ENCODE measurements around the gene SETD6.

SETD6 gene

DNA sequence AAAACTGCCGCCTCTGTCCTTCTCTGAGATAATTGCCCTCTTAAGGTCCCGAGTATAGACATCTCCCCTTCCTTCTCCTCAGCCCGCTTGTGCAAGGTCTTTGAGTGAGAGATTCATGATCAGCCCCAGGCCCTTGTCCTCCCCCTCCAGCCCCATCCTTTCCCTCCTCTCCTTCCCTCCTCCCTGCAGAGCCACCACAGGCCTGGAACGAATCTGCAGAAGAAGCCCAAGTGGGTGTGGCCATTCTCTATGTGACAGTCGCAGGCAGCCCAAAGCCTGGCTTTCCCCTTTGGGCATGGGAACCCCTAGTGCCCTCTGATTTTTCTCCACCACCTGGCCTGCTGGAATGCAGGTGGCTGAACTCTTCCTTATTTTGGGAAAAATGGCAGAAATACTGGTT, 22.6 kb upstream of the SETD6 start:
- no peaks in the 10 kb centered on the region for H3K27me3 ChIP-seq (ENCODE audit: control insufficient read depth, insufficient read depth, low read length, poor library complexity, severe bottlenecking)
- H3K9me3 ChIP-seq (ENCODE audit: control insufficient read depth, low read length), result no peaks in the 10 kb centered on the region
- H3K4me3 ChIP-seq (ENCODE audit: insufficient read depth, low read depth, low read length), result no peak overlapping the region
- H3K4me1 ChIP-seq (ENCODE audit: control insufficient read depth, insufficient read depth, low read length), result peaks cover 42% of the 10 kb centered on the region
- H3K36me3 ChIP-seq (ENCODE audit: control insufficient read depth, insufficient read depth, low read length), result no peaks in the 10 kb centered on the region
- no peak overlapping the region for H3K27ac ChIP-seq (ENCODE audit: insufficient read depth, low read depth, low read length, poor library complexity, severe bottlenecking)
- WGBS, 2 experiments, result 44 to 48% methylated on average over 5 of the region's 5 CpGs

DNA sequence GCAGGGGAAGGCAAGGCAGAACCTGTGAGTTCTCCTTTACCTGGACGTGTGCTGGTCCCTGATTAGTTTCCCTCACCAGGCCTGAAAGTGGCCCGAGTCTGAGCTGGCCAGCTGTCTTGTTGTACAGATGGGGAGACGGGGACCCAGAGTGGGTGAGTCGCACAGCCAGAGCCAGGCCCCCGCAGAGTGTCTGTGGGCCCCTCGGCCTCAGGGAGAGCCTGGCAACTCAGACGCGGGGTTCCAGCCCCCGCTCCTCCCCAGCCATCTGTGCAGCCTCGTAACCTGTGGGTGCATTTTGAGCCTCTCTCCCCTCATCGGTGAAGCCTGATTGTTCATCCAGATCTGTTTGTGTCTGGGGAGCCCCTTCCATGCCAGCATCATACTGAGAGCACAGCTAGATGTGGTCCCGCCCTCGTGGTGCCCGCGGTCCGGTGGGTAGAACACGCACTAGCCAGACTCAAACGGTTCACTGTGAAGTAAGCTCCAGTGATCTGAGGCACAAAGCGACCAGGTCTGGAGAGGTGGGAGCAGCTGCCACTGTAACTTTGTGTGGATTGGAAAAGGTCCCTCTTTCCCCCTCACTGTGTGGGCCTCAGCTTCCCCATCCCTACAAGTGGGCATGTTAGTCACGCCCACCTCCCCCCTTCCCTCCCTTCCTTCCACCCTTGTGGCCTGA, 21.4 kb upstream of the SETD6 start:
- Histone ChIP-seq H3K36me3 (ENCODE audit: control insufficient read depth, insufficient read depth, low read length) (no peaks in the 10 kb centered on the region), H3K4me1 (ENCODE audit: control insufficient read depth, insufficient read depth, low read length) (peaks cover 42% of the 10 kb centered on the region), H3K27ac (ENCODE audit: insufficient read depth, low read depth, low read length, poor library complexity, severe bottlenecking) (peak overlapping the region; percentile 26), H3K9me3 (ENCODE audit: control insufficient read depth, low read length) (no peaks in the 10 kb centered on the region), H3K4me3 (ENCODE audit: insufficient read depth, low read depth, low read length) (no peak overlapping the region), H3K27me3 (ENCODE audit: control insufficient read depth, insufficient read depth, low read length, poor library complexity, severe bottlenecking) (no peaks in the 10 kb centered on the region)
- WGBS, 2 experiments, result 91 to 93% methylated on average over 20 of the region's 20 CpGs

DNA sequence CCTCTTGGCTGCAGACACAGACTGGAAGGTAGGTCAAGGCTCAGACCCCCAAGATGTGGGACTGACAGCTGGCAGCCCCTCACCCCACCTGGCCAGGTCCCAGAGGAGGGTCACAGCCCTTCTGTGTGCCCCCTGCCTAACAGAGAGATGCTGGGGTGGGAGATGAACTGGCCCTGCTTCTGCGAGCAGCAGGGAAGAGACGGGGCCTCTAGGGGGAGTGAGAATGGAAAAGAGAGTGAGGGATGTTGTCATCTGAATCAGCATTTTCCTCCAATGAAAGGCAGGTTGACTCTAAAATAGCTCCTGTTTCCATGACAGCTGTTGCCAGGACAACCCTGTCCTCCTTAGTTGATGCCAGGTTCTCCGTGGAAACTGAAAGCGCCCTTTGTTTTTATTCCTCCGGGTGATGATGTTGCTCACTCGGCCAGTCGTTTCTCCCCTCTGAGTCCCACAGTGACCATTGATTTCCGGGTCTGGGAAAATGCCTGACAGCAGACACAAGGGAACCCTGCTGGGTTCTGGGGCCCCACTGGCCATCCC, 20.3 kb upstream of the SETD6 start:
- H3K27me3 ChIP-seq (ENCODE audit: control insufficient read depth, insufficient read depth, low read length, poor library complexity, severe bottlenecking), result peaks cover under 1% of the 10 kb centered on the region
- peaks cover 42% of the 10 kb centered on the region for H3K4me1 ChIP-seq (ENCODE audit: control insufficient read depth, insufficient read depth, low read length)
- H3K9me3 ChIP-seq (ENCODE audit: control insufficient read depth, low read length), result no peaks in the 10 kb centered on the region
- 3 to 5% methylated on average over 8 of the region's 8 CpGs for WGBS, 2 experiments
- peak overlapping the region; percentile 92 for H3K27ac ChIP-seq (ENCODE audit: insufficient read depth, low read depth, low read length, poor library complexity, severe bottlenecking)
- H3K36me3 ChIP-seq (ENCODE audit: control insufficient read depth, insufficient read depth, low read length), result no peaks in the 10 kb centered on the region
- H3K4me3 ChIP-seq (ENCODE audit: insufficient read depth, low read depth, low read length), result no peak overlapping the region

DNA sequence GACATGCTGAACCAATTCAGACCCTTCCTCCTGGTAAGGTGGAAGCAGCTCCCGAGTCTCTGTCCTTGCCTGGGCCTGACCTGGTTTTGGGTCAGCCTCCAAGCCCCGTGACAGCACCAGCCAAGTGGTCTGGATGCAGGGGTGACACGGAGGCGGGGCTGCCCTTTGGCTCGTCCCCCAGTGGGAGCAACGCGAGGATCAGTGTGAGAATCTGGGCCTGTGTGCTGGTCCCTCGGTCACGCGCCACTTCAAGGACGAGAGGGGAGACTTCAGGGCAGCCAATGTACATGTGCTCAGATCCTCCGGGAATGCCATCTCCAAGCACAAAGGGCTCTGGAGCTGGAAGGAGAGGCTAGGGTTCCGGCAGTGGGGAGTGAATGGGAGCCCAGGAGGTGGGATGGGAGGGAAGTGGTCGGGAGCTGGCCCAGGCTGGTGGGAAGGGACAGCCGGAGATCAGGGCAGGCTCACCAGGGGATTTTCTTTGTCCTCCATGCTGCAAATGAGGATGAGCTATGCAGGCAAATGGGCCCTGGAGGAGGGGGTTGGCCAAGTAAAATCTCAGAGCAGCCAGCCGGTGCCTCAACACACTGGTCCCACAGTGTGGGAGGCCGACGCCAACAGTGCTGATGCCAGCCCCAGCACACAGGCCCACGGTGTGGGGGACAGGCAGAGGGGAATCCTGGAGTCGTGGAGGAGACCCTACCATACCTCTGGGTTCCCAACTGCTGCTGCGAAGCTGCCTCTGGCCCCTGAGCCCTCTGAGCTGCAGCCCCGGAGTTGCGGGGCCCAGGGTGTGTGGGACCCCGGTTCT, 19.6 kb upstream of the SETD6 start:
- peak overlapping the region; percentile 92 for H3K27ac ChIP-seq (ENCODE audit: insufficient read depth, low read depth, low read length, poor library complexity, severe bottlenecking)
- no peak overlapping the region for H3K4me3 ChIP-seq (ENCODE audit: insufficient read depth, low read depth, low read length)
- H3K36me3 ChIP-seq (ENCODE audit: control insufficient read depth, insufficient read depth, low read length), result no peaks in the 10 kb centered on the region
- peaks cover 42% of the 10 kb centered on the region for H3K4me1 ChIP-seq (ENCODE audit: control insufficient read depth, insufficient read depth, low read length)
- H3K27me3 ChIP-seq (ENCODE audit: control insufficient read depth, insufficient read depth, low read length, poor library complexity, severe bottlenecking), result peaks cover 7% of the 10 kb centered on the region
- no peaks in the 10 kb centered on the region for H3K9me3 ChIP-seq (ENCODE audit: control insufficient read depth, low read length)
- WGBS, 2 experiments, result 48 to 51% methylated on average over 24 of the region's 24 CpGs

DNA sequence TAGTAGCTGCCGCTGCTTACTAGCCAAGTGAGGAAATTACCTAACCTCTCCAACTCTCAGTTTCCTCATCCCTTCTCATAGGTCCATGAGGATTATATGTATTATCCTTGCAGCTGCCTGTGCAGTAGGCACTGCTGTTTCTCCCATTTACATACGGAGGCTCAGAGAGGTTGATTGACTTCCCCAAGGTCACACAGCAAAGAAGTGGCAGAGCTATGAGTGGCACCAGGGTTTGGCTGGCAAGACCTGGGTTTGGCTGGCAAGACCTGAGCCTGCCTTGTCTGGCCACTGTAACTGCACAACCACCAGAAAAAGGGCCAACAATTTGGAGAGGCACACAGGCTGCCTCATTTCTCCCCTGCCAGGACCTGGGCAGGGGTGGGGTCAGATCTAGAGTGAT, 17.8 kb upstream of the SETD6 start:
- Histone ChIP-seq H3K4me3 (ENCODE audit: insufficient read depth, low read depth, low read length) (no peak overlapping the region), H3K4me1 (ENCODE audit: control insufficient read depth, insufficient read depth, low read length) (peaks cover 43% of the 10 kb centered on the region), H3K36me3 (ENCODE audit: control insufficient read depth, insufficient read depth, low read length) (no peaks in the 10 kb centered on the region), H3K9me3 (ENCODE audit: control insufficient read depth, low read length) (no peaks in the 10 kb centered on the region), H3K27ac (ENCODE audit: insufficient read depth, low read depth, low read length, poor library complexity, severe bottlenecking) (no peak overlapping the region), H3K27me3 (ENCODE audit: control insufficient read depth, insufficient read depth, low read length, poor library complexity, severe bottlenecking) (peaks cover 23% of the 10 kb centered on the region)
- WGBS, 2 experiments, result 91 to 92% methylated on average over 2 of the region's 2 CpGs

DNA sequence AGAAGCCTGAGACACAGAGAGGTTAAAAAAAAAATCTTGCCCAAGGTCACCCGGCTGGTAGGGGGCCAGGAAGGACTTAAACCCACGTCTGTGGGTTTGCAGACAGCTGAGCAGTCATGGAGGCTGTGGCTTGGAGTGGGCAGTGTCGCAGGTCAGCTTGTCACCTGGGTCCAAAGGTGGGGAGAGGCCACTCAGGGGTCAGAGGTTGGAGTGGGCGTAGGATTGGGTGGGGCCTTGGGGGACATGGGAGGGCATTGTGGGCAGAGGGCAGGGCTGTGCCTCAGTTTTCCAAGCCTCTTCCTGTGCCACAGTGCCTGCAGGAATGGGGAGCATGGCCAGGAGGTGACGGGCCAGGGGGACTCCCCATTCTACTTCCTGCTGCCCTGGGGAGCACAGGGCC, 17.4 kb upstream of the SETD6 start:
- 83 to 86% methylated on average over 5 of the region's 5 CpGs for WGBS, 2 experiments
- Histone ChIP-seq H3K4me3 (ENCODE audit: insufficient read depth, low read depth, low read length) (no peak overlapping the region), H3K36me3 (ENCODE audit: control insufficient read depth, insufficient read depth, low read length) (no peaks in the 10 kb centered on the region), H3K4me1 (ENCODE audit: control insufficient read depth, insufficient read depth, low read length) (peaks cover 38% of the 10 kb centered on the region), H3K27me3 (ENCODE audit: control insufficient read depth, insufficient read depth, low read length, poor library complexity, severe bottlenecking) (peaks cover 23% of the 10 kb centered on the region), H3K9me3 (ENCODE audit: control insufficient read depth, low read length) (no peaks in the 10 kb centered on the region), H3K27ac (ENCODE audit: insufficient read depth, low read depth, low read length, poor library complexity, severe bottlenecking) (no peak overlapping the region)

DNA sequence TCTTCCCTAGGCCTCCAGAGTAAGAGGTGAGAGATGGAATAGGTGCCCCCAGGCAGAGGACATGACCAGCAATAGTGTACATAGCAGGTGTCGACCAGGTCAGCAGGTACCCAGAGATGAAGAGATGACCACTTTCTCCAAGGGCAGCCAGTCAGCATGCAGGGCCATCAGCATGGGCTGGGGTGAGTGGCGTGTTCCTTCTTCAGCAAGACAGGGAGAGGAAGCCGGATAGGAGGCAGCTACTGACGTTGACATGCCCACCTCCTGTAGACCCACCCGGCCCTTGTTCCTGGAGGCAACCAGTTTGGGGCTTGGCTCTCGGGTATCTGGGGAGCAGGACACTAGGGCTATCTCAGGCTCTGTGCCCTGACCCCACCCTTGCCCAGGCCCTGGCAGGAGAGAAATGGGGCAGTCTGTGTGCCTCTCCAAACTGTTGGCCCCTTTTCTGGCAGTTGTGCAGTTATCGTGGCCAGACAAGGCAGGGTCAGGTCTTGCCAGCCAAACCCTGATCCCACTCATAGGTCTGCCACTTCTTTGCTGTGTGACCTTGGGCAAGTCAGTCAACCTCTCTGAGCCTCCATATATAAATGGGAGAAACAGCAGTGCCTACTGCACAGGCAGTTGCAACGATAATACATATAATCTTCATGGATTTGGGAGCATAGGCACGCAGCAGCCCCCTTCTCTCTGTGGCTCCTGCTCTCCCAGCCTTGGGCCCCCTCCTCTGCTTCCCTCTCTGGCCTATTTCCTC, 16.8 kb upstream of the SETD6 start:
- Histone ChIP-seq H3K36me3 (ENCODE audit: control insufficient read depth, insufficient read depth, low read length) (no peaks in the 10 kb centered on the region), H3K4me1 (ENCODE audit: control insufficient read depth, insufficient read depth, low read length) (peaks cover 35% of the 10 kb centered on the region), H3K4me3 (ENCODE audit: insufficient read depth, low read depth, low read length) (no peak overlapping the region), H3K27ac (ENCODE audit: insufficient read depth, low read depth, low read length, poor library complexity, severe bottlenecking) (no peak overlapping the region), H3K27me3 (ENCODE audit: control insufficient read depth, insufficient read depth, low read length, poor library complexity, severe bottlenecking) (peaks cover 23% of the 10 kb centered on the region), H3K9me3 (ENCODE audit: control insufficient read depth, low read length) (no peaks in the 10 kb centered on the region)
- WGBS, 2 experiments, result 81 to 82% methylated on average over 9 of the region's 9 CpGs

DNA sequence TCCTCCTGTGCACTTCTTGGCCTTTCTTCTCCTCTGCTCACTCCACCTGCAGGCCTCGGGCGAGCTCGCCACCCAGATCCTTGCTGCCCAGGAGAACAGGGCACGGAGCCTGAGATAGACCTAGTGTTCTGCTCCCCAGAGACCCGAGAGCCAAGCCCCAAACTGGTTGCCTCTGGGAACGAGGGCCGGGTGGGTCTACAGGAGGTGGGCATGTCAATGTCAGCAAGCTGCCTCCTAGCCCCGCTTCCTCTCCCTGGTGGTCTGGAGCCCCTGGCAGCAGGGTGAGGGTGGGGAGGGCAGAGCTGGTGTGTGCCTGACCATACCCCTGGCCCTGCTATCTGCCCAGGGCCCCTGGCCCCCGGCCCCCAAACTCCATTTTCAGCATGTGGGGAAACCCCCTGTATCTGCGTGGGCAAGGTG, 16.2 kb upstream of the SETD6 start:
- WGBS, 2 experiments, result 80 to 81% methylated on average over 10 of the region's 10 CpGs
- H3K36me3 ChIP-seq (ENCODE audit: control insufficient read depth, insufficient read depth, low read length), result no peaks in the 10 kb centered on the region
- H3K27me3 ChIP-seq (ENCODE audit: control insufficient read depth, insufficient read depth, low read length, poor library complexity, severe bottlenecking), result peaks cover 23% of the 10 kb centered on the region
- H3K9me3 ChIP-seq (ENCODE audit: control insufficient read depth, low read length), result no peaks in the 10 kb centered on the region
- H3K27ac ChIP-seq (ENCODE audit: insufficient read depth, low read depth, low read length, poor library complexity, severe bottlenecking), result no peak overlapping the region
- no peak overlapping the region for H3K4me3 ChIP-seq (ENCODE audit: insufficient read depth, low read depth, low read length)
- peaks cover 29% of the 10 kb centered on the region for H3K4me1 ChIP-seq (ENCODE audit: control insufficient read depth, insufficient read depth, low read length)

DNA sequence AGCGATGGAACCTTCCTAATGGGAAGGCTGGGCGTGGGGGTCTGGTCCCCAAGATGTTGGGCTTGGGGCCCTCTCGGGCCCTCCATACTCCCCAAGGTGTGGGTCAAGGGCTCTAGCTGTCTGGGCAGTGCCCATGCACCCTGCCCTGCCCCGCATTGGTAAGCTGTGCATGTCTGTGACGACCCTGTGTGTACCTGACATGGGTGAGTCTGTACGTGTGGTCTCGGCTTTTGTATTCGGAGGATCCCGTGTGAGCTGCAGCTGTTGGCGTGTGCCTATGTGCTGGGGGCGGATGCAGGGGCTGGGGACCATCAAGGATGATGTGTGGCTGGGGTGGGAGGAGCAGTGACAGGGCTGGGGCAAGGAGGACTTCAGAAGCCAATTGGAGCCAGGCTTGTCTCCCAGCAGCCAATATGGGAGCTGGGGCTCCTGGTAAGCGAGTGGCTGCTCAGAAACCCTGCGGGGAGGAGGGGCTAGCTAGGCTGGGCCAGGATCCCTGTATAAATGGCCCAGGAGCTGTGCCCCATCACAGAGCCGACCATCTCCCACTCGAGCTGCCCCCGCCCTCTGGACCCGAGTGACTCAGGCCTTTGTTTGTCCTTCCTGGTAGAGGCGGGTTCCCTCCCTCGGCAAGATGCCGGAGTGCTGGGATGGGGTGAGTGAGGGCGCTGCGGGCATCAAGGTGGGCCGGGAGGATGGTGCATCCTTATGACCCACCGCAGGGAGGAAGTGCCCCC, 15.5 kb upstream of the SETD6 start, which contains the start of gene NDRG4:
Gene NDRG4, plus strand, starts transcription at position 529 of the 737 bp plus-strand sequence. Its CDS starts 106 bp downstream, at position 635.
- Histone ChIP-seq H3K36me3 (ENCODE audit: control insufficient read depth, insufficient read depth, low read length) (no peaks in the 10 kb centered on the region), H3K27me3 (ENCODE audit: control insufficient read depth, insufficient read depth, low read length, poor library complexity, severe bottlenecking) (peaks cover 23% of the 10 kb centered on the region), H3K9me3 (ENCODE audit: control insufficient read depth, low read length) (no peaks in the 10 kb centered on the region), H3K4me1 (ENCODE audit: control insufficient read depth, insufficient read depth, low read length) (peaks cover 22% of the 10 kb centered on the region), H3K27ac (ENCODE audit: insufficient read depth, low read depth, low read length, poor library complexity, severe bottlenecking) (no peak within 1 kb of the TSS), H3K4me3 (ENCODE audit: insufficient read depth, low read depth, low read length) (peak within 1 kb of the TSS; percentile 56)
- WGBS, 2 experiments, result 18% methylated on average over 24 of the region's 24 CpGs

Data from ectodermal cell (in vitro differentiated cells).